DOHH2 (cell line): ENCODE data around the gene LRRC25.

ENCODE experiments used
- CTCF ChIP-seq: fragments of 200-600 bp; sonication (generic); IDR thresholded peaks from one replicate; pipeline ENCODE4 v1.5.1; 2014; ENCODE audit warnings: antibody characterized with exemption, mild to moderate bottlenecking, low read depth, low read length; ENCODE audit not compliant: poor library complexity, severe bottlenecking
- EZH2phosphoT487 ChIP-seq: fragments of 200-600 bp; sonication (generic); IDR thresholded peaks from 2 replicates; pipeline ENCODE4 v1.6.1; 2017; ENCODE audit warnings: borderline replicate concordance, mild to moderate bottlenecking, antibody characterized with exemption, low read length, moderate library complexity, mixed read lengths

DNA sequence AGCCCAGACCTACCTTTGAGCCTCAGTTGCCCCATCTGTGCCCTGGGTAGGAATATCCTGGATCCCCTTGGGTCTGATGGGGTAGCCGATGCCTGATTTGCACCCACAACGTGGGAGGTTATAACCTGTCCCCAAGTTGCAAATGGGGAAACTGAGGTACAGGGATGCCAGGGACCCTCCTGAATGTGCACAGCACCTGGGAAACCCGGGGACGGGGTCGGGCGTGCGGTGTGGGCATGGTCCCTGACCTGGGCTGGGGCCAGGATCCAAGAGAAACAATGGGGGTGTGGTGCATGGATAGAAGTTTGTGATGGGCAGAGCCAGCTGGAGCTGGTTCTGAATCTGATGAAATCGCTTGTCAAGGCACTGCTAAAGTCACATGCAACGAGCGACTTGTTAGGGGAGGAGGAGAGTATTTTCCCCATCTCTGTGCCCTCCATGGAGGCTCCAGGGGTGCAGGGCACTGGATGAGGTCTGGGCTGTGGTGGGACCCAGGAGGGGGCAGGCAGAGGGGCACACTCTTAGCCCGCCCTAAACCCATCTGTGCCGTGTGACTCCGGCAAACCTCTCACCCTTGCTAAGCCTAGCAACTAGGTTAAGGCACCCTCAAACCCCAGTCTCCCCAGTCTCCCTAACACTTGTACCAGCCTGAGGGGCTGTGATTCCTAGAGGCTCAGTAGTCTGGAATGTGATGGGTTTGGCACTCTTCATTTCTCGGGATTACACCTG, 10.7 kb downstream of the LRRC25 start:
- TF ChIP-seq CTCF = no peak
- TF ChIP-seq EZH2phosphoT487 = no peak
